GM12891 (cell line): ENCODE data around the gene DYNC1LI2.

ENCODE experiments used
- POLR2A ChIP-seq: IDR thresholded peaks from 2 replicates; pipeline ENCODE4 v1.6.1; 2011; ENCODE audit warnings: low read depth, low read length, control low read depth
- POLR2AphosphoS5 ChIP-seq: IDR thresholded peaks from 2 replicates; pipeline ENCODE4 v1.6.1; 2011; ENCODE audit warnings: low read depth, low read length, control low read depth
- SPI1 ChIP-seq: IDR thresholded peaks from 2 replicates; pipeline ENCODE4 v1.6.1; 2011; ENCODE audit warnings: low read depth, low read length, control low read depth

DNA sequence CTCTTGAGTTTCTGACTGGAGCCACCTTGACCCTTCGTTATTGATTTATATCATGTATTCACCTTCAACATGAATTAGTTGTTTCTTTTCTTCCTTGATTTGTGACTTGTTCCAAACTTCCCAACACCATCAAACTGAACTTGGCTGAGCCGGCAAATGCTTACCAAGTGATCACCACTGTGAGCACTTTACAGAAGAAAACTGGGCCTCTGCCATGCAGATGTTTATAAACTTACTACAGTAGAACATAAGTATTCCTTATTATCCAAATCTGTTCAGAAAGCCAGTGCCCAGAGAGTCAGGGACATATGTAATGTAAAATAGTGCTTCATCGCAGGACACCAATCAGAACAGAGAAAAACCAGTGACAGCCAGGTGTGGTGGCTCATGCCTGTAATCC lies 74.8 kb downstream of the DYNC1LI2 start:
- TF ChIP-seq POLR2A (no peak), SPI1 (no peak), POLR2AphosphoS5 (no peak)
